Measurements from ENCODE around the gene CNTFR.

GRCh38 chr9:34545497-34545896 lies 44.0 kb downstream of the CNTFR start:
- no peak for TF ChIP-seq EZH2phosphoT487 (IDR thresholded peaks at IDR 0.05; ENCODE audit: insufficient read depth, low read depth)
- TF ChIP-seq EZH2 (IDR thresholded peaks at IDR 0.05; ENCODE audit: insufficient read depth, poor library complexity, severe bottlenecking) = no peak
